H1 (cell line): Measurements from ENCODE around the gene TMEM63C.

Experiments used
- CTCF ChIP-seq, 3 experiments: IDR thresholded peaks; 1 replicate in 2 of 3; 2 replicates in 1 of 3; pipeline versions ENCODE4 v1.5.1 to v1.6.1; 2011; ENCODE audit warnings: low read length in 3 of 3, mild to moderate bottlenecking in 3 of 3, inconsistent platforms in 2 of 3, low read depth in 1 of 3, moderate library complexity in 1 of 3; ENCODE audit not compliant: insufficient read depth in 1 of 3; ENCODE audit errors: control extremely low read depth in 1 of 3
- POLR2AphosphoS5 ChIP-seq: IDR thresholded peaks from 2 replicates; pipeline ENCODE4 v1.6.1; 2011; ENCODE audit warnings: low read depth, low read length
- ZNF274 ChIP-seq: IDR thresholded peaks from 2 replicates; pipeline ENCODE4 v1.7.0; 2012; ENCODE audit warnings: low read length, borderline replicate concordance; ENCODE audit errors: extremely low read depth

DNA sequence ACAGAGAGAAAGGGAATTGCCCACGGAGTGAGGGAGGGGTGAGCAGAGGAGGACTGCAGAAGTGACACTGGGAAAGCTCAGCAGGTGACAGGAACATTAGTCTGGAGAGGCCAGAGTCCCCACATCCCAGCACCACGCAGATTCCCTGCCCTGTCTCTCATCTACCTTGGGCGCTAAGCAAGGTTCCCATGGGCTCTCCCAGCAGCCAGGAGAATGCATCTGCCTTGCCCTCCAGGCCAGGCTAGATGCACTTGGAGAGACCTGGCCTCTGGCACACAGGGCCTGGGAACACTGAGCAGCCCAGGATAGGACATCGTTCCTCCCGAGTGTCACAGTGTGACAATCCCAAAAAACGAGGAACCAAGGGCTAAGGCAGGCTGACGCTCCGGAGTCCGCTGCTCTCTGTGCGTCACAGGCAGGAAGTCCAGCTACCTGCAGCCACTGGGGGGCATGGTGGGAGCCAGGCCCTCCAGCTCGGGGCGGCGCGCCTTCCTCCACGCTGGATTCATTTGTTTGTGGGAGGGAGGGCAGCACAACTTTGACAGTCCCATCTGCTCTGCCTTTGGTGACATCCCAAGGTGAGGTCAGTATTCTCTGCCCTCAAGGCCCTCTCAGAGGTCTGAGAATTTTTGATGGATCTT is 94.8 kb downstream of the TMEM63C start:
- TF ChIP-seq CTCF (IDR thresholded peaks at IDR 0.05; ENCODE audit: control extremely low read depth in 1 of 3, insufficient read depth in 1 of 3, low read depth in 1 of 3, low read length in 3 of 3) = peak in 1 of 3 experiments; percentile 8; a peak in 1 of 4 replicates
- no peak for TF ChIP-seq POLR2AphosphoS5
- TF ChIP-seq ZNF274 = no peak
